K562 (cell line): ENCODE results near the gene ADGRL3. TPM values are rescaled to one million over a fixed set of nuclear protein-coding genes. Genes with fewer than 3 reads are reported as not detected.

Source experiments
- NR3C1 ChIP-seq: sonication (generic); formaldehyde crosslinking; IDR thresholded peaks from 2 replicates; pipeline ENCODE4 v1.8.1; 2022; ENCODE audit warnings: missing genetic modification reagents
- TAF9B ChIP-seq: fragments of 450-650 bp; IDR thresholded peaks from 2 replicates; pipeline ENCODE4 v1.6.1; 2018; ENCODE audit warnings: mild to moderate bottlenecking; ENCODE audit not compliant: partially characterized antibody
- ZMIZ1 ChIP-seq, 2 experiments: fragments of 150-350 bp in 1 of 2; IDR thresholded peaks; 2 replicates each; pipeline ENCODE4 v1.6.1; 2012 to 2016; ENCODE audit warnings: low read depth in 2 of 2, low read length in 2 of 2, mild to moderate bottlenecking in 1 of 2, moderate library complexity in 1 of 2
- ZNF518B ChIP-seq: fragments of 250-450 bp; sonication (Bioruptor Pico); IDR thresholded peaks from 2 replicates; pipeline ENCODE4 v1.5.0; 2021; ENCODE audit warnings: mild to moderate bottlenecking, moderate library complexity
- polyA plus RNA-seq, 8 experiments: library from polyadenylated mRNA; depleted of rRNA in 4 of 8; stranded (reverse) in 5 of 8; unstranded in 3 of 8; fragments of >200 nt; fragmentation: Nextera tagmentation in 2 of 8; fragmentation: Illumina TruSeq in 1 of 8; extraction: Ambion mirVana in 2 of 8; extraction: Trizol in 1 of 8; gene quantifications; 2 replicates each; pipeline versions ENCODE4 v1.2.1 to v1.2.3, GENCODE V29; 2011 to 2014; ENCODE audit warnings: inconsistent platforms in 1 of 8, missing spikeins in 1 of 8
- total RNA-seq, 7 experiments: library from RNA; depleted of rRNA in 6 of 7; stranded (reverse); fragments of >200 nt in 6 of 7; fragmentation: Illumina TruSeq in 2 of 7; extraction: Trizol in 2 of 7; gene quantifications; 2 replicates each; pipeline versions ENCODE4 v1.2.1 to v1.2.3, GENCODE V29; 2011 to 2021; ENCODE audit warnings: low replicate concordance in 1 of 7
- TF ChIP-seq, protein P1 (sequence below): IDR thresholded peaks from 2 replicates; pipeline ENCODE4 v1.6.1; 2014; ENCODE audit warnings: antibody characterized with exemption

Gene ADGRL3
- total and polyA plus RNA-seq, 9 of the 15 experiments (the other 6 are each of a cell fraction or from before 2014, with no cell fraction given) = 0.03 to 0.14 (median 0.04) TPM; not detected in 2

DNA sequence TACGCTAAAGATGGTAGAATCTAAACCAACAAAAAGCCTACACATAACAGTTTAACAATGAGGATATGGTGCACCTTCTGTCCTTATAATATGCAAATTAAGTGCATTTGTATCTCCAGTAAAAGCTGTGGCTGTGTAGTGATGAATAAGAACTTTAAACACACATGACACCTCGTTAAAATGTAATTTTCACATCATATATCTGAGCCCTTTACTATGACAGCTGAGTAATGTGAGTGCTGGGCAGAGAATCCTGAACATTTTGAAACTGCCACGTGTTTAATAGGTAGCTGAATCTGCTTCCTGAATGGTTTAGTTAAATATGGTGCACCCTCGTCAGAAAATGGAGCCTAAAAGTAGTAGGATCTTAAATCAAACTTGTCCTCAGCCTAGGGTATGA is 540.8 kb downstream of the ADGRL3 start (continued):
- TF ChIP-seq ZMIZ1 (IDR thresholded peaks at IDR 0.05; ENCODE audit: low read depth in 2 of 2, low read length in 2 of 2) (no peak), TAF9B (no peak), ZNF518B (CRISPR knock-in tag) (no peak), NR3C1 (CRISPR knock-in tag) (no peak)
- TF ChIP-seq, protein P1, sequence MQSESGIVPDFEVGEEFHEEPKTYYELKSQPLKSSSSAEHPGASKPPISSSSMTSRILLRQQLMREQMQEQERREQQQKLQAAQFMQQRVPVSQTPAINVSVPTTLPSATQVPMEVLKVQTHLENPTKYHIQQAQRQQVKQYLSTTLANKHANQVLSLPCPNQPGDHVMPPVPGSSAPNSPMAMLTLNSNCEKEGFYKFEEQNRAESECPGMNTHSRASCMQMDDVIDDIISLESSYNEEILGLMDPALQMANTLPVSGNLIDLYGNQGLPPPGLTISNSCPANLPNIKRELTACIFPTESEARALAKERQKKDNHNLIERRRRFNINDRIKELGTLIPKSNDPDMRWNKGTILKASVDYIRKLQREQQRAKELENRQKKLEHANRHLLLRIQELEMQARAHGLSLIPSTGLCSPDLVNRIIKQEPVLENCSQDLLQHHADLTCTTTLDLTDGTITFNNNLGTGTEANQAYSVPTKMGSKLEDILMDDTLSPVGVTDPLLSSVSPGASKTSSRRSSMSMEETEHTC = no peak
